Endodermal cell (in vitro differentiated cells): ENCODE data around the gene ESD. TPM values are rescaled to one million over a fixed set of nuclear protein-coding genes. Genes with fewer than 3 reads are reported as not detected.
"Not testable (repeated sequence)": the region's sequence is repeated elsewhere in the genome, so short reads cannot be mapped to it uniquely, and the experiment has no call there.

Experiments used
- DNase-seq: peaks from one replicate; pipeline ENCODE4 v3.0.0-alpha.2; 2017
- H3K27ac ChIP-seq: 2 replicates; pipeline ENCODE4 v1.5.1; 2013; ENCODE audit warnings: mild to moderate bottlenecking, low read depth, low read length, moderate library complexity
- H3K27me3 ChIP-seq: 2 replicates; pipeline ENCODE4 v1.6.1; 2013; ENCODE audit warnings: mild to moderate bottlenecking, low read length, moderate library complexity; ENCODE audit not compliant: insufficient read depth, control insufficient read depth, poor library complexity, severe bottlenecking
- H3K36me3 ChIP-seq: 2 replicates; pipeline ENCODE4 v1.7.0; 2013; ENCODE audit warnings: mild to moderate bottlenecking, low read length, moderate library complexity; ENCODE audit not compliant: control insufficient read depth, insufficient read depth
- H3K4me1 ChIP-seq: one replicate; pipeline ENCODE4 v1.7.0; 2013; ENCODE audit warnings: low read length; ENCODE audit not compliant: control insufficient read depth, insufficient read depth
- H3K4me3 ChIP-seq: 2 replicates; pipeline ENCODE4 v1.5.1; 2013; ENCODE audit warnings: mild to moderate bottlenecking, low read length, moderate library complexity
- H3K9ac ChIP-seq: 2 replicates; pipeline ENCODE4 v1.6.1; 2013; ENCODE audit warnings: mild to moderate bottlenecking, low read length, moderate library complexity; ENCODE audit not compliant: poor library complexity, severe bottlenecking; ENCODE audit errors: extremely low read depth
- H3K9me3 ChIP-seq: 2 replicates; pipeline ENCODE4 v1.6.1; 2013; ENCODE audit warnings: mild to moderate bottlenecking, low read length, moderate library complexity; ENCODE audit not compliant: control insufficient read depth
- H3K27ac Mint-ChIP-seq: 2 replicates; pipeline ENCODE4 v1.8.0; 2020; ENCODE audit warnings: mixed read lengths
- H3K27me3 Mint-ChIP-seq: 2 replicates; pipeline ENCODE4 v1.8.0; 2021; ENCODE audit warnings: mild to moderate bottlenecking, mixed read lengths; ENCODE audit not compliant: insufficient read depth
- H3K36me3 Mint-ChIP-seq: 2 replicates; pipeline ENCODE4 v1.8.0; 2020; ENCODE audit warnings: low read depth, mixed read lengths
- H3K4me1 Mint-ChIP-seq: 2 replicates; pipeline ENCODE4 v1.8.0; 2020; ENCODE audit warnings: mixed read lengths
- H3K4me3 Mint-ChIP-seq: 2 replicates; pipeline ENCODE4 v1.8.0; 2020; ENCODE audit warnings: mild to moderate bottlenecking, moderate library complexity, mixed read lengths
- H3K9me3 Mint-ChIP-seq: 2 replicates; pipeline ENCODE4 v1.8.0; 2020; ENCODE audit warnings: mild to moderate bottlenecking, mixed read lengths
- WGBS, 2 experiments: methylation state at CpG; one replicate each; pipeline versions ENCODE4 v1.1.5 to v1.1.7; 2013; ENCODE audit warnings: missing lambda C conversion rate in 2 of 2, mixed read lengths in 1 of 2; ENCODE audit not compliant: insufficient coverage in 1 of 2, insufficient read length in 1 of 2; 5-methylcytosine and 5-hydroxymethylcytosine counted together
- total RNA-seq, 2 donors: library from RNA; stranded (reverse); fragmentation: NEBNext Ultra II Directional in 1 of 2; extraction: Animal tissue kit (Norgen Biotek cat#: 25700) in 1 of 2; gene quantifications; 2 replicates in 1 of 2; 3 replicates in 1 of 2; pipeline ENCODE4 v1.2.1, GENCODE V29; 2021
- TF ChIP-seq, protein P1 (sequence below): fragments of 200-600 bp; sonication (generic); conservative IDR thresholded peaks from 2 replicates; pipeline ENCODE4 v1.5.0; 2021; ENCODE audit warnings: antibody characterized with exemption, mild to moderate bottlenecking

Gene ESD
- total RNA-seq, 2 donors from 2014 or later = 55.5 to 67.7 TPM

DNA sequence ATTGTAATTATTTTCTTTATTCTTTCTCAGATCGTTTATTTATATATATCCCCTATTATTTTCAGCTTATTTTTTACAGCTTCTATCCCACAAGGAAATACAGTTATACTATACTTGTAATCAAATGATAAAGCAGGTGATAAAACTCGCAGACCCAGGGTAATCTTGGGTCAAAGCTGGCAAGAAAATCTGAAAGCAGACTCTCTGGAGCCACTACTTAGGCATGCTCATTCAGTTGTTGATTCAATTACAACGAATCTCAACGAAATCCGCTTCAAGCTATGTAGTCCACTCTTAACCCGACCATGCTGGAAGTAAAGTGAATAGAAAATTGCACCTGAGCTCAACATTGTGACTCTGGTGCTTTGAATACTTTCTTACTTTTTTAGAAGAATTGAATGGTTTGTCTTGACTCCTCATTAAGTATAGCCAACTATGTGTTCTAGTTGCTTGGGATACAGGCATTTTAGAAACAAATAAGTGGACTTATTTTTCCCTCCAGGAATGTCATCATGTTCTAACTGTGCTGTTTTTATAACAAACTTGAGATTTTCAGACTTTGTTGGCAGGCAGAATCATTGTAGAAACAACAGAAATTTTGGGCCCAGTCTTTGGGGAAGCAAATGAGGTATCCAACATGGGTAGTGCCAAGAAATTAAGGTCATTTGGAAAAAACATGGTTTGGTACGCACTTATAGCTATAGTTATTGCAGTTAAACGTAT, 21.4 kb downstream of the ESD start:
- no peaks in the 10 kb centered on the region for H3K27me3 ChIP-seq
- DNase-seq = no peak
- Mint-ChIP-seq H3K4me3 (no peak overlapping the region), H3K27ac (no peak overlapping the region), H3K4me1 (peaks cover 2% of the 10 kb centered on the region), H3K9me3 (no peaks in the 10 kb centered on the region), H3K27me3 (no peaks in the 10 kb centered on the region), H3K36me3 (peaks cover 47% of the 10 kb centered on the region)
- no peak overlapping the region for H3K4me3 ChIP-seq
- no peak overlapping the region for H3K27ac ChIP-seq
- H3K36me3 ChIP-seq = peaks cover 48% of the 10 kb centered on the region
- H3K9me3 ChIP-seq = no peaks in the 10 kb centered on the region
- 92 to 100% methylated on average over 5 to 7 of the region's 8 CpGs for WGBS, 2 experiments
- H3K4me1 ChIP-seq = peaks cover 6% of the 10 kb centered on the region
- no peak overlapping the region for H3K9ac ChIP-seq
- TF ChIP-seq, protein P1, sequence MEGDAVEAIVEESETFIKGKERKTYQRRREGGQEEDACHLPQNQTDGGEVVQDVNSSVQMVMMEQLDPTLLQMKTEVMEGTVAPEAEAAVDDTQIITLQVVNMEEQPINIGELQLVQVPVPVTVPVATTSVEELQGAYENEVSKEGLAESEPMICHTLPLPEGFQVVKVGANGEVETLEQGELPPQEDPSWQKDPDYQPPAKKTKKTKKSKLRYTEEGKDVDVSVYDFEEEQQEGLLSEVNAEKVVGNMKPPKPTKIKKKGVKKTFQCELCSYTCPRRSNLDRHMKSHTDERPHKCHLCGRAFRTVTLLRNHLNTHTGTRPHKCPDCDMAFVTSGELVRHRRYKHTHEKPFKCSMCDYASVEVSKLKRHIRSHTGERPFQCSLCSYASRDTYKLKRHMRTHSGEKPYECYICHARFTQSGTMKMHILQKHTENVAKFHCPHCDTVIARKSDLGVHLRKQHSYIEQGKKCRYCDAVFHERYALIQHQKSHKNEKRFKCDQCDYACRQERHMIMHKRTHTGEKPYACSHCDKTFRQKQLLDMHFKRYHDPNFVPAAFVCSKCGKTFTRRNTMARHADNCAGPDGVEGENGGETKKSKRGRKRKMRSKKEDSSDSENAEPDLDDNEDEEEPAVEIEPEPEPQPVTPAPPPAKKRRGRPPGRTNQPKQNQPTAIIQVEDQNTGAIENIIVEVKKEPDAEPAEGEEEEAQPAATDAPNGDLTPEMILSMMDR = no peak

DNA sequence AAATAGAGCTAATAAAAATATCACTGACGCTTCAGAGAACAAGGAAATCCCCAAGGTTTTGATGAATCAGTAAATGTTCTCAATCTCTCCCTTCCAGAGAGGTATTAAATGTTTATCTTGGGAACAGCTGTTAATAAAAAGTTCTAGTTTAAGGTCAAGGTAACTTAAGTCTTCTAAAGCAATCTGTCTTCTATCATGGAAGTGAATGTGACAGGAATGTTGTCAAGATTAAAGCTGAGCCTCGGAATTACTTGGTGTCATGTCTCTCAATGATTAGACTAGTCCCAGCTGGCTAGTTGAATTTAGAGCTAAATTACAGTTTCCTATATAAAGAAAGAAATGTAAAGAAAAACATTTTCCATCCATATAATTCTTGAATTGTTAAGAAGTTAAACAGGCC, 23.4 kb downstream of the ESD start:
- TF ChIP-seq, protein P1 = no peak
- H3K27ac Mint-ChIP-seq = no peak overlapping the region
- H3K9me3 Mint-ChIP-seq = no peaks in the 10 kb centered on the region
- DNase-seq = no peak
- H3K4me1 Mint-ChIP-seq = peaks cover 7% of the 10 kb centered on the region
- peaks cover 46% of the 10 kb centered on the region for H3K36me3 Mint-ChIP-seq
- H3K27ac ChIP-seq = no peak overlapping the region
- no peak overlapping the region for H3K4me3 ChIP-seq
- 66% methylated on average over 2 of the region's 2 CpGs; no CpG with 5 or more reads in 1 of the 2 experiments for WGBS, 2 experiments
- H3K9me3 ChIP-seq = no peaks in the 10 kb centered on the region
- H3K36me3 ChIP-seq = peaks cover 32% of the 10 kb centered on the region
- H3K4me1 ChIP-seq = peaks cover 6% of the 10 kb centered on the region
- H3K4me3 Mint-ChIP-seq = no peak overlapping the region
- H3K27me3 ChIP-seq = no peaks in the 10 kb centered on the region
- no peaks in the 10 kb centered on the region for H3K27me3 Mint-ChIP-seq
- no peak overlapping the region for H3K9ac ChIP-seq

DNA sequence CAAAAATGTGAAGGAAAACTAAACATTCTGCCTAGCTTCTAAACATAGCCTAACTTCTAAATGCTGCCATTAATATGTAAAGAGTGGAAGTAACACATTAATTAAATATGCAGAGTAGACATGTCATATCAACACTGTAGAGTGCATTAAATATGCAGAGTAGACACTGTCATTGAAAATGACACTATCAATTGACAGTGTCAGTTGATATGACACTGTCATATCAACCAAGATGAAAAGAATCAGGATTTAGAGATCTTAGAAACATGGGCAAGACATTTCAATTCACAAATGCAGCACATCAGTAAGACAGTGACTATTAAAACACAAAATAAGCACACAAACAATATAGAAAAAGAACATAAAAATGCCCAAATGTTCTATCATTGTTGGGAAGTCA, 25.3 kb downstream of the ESD start:
- Mint-ChIP-seq H3K4me3 (no peak overlapping the region), H3K36me3 (peaks cover 38% of the 10 kb centered on the region), H3K4me1 (peaks cover 7% of the 10 kb centered on the region), H3K27ac (no peak overlapping the region), H3K27me3 (no peaks in the 10 kb centered on the region), H3K9me3 (no peaks in the 10 kb centered on the region)
- Histone ChIP-seq H3K27me3 (no peaks in the 10 kb centered on the region), H3K36me3 (peaks cover 14% of the 10 kb centered on the region), H3K9me3 (no peaks in the 10 kb centered on the region), H3K27ac (no peak overlapping the region), H3K4me3 (no peak overlapping the region), H3K4me1 (peaks cover 6% of the 10 kb centered on the region), H3K9ac (no peak overlapping the region)
- TF ChIP-seq, protein P1 = no peak
- no peak for DNase-seq

DNA sequence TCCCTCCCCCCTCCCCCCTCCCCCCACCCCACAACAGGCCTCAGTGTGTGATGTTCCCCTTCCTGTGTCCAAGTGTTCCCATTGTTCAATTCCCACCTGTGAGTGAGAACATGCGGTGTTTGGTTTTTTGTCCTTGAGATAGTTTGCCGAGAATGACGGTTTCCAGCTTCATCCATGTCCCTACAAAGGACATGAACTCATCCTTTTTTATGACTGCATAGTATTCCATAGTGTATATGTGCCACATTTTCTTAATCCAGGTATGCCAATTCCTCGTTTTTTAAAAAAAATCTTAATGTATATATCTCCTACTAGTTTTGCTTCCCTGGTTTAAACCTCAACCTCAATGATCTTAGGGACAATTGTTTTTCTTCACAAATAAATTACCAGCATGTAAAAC, 27.0 kb downstream of the ESD start:
- H3K36me3 Mint-ChIP-seq = peaks cover 30% of the 10 kb centered on the region
- not testable (repeated sequence) for H3K9me3 ChIP-seq, H3K4me3 Mint-ChIP-seq, H3K27ac ChIP-seq, H3K4me1 Mint-ChIP-seq, H3K4me3 ChIP-seq, H3K9ac ChIP-seq, H3K27me3 Mint-ChIP-seq, H3K36me3 ChIP-seq, H3K27ac Mint-ChIP-seq, H3K4me1 ChIP-seq, H3K9me3 Mint-ChIP-seq, DNase-seq, H3K27me3 ChIP-seq
- 95% methylated on average over 4 of the region's 4 CpGs; no CpG with 5 or more reads in 1 of the 2 experiments for WGBS, 2 experiments
